GM12878 (cell line): Measurements from ENCODE around the gene IQCC. TPM values are rescaled to one million over a fixed set of nuclear protein-coding genes. Genes with fewer than 3 reads are reported as not detected.

Experiments
- ATAC-seq: fragments of 200-7000 bp; cut with Tn5 transposase; 3 replicates; pipeline ENCODE4 v1.9.1; 2020; ENCODE audit warnings: mild to moderate bottlenecking, moderate library complexity
- BruUV-seq: library from RNA; stranded (reverse); fragments of 400-500 nt; replicated peaks from 2 replicates; lab custom pipeline; 2021; lab: Mats Ljungman, UMichigan
- CTCF ChIA-PET: fragments of 300-600 bp; sonication (Branson Sonifier 250); formaldehyde crosslinking; extraction: SDS; loops from one replicate; lab custom pipeline; 2021; ENCODE audit warnings: inconsistent platforms; lab: Yijun Ruan, JAX
- POLR2A ChIA-PET: fragments of 350-600 bp; formaldehyde crosslinking; extraction: SDS; loops from one replicate; lab custom pipeline; 2021; ENCODE audit warnings: inconsistent platforms; lab: Charles Lee
- RAD21 ChIA-PET: fragments of 300-600 bp; sonication (Branson Sonifier 250); formaldehyde crosslinking; loops from one replicate; lab custom pipeline; 2023; ENCODE audit warnings: antibody characterized with exemption; ENCODE audit not compliant: unreplicated experiment; lab: Charles Lee
- SMC1A ChIA-PET: fragments of 300-600 bp; sonication (Branson Sonifier 250); formaldehyde crosslinking; loops from one replicate; lab custom pipeline; 2023; ENCODE audit not compliant: unreplicated experiment, uncharacterized antibody; lab: Charles Lee
- DNase-seq: peaks from one replicate; pipeline ENCODE4 v3.0.0-alpha.2; 2011; ENCODE audit warnings: low read depth, low spot score
- FAIRE-seq: peaks from 3 replicates; lab custom pipeline; 2011; peaks lifted over from hg19 to GRCh38; lab: Jason Lieb, UNC
- H2AFZ ChIP-seq: 2 replicates; pipeline ENCODE4 v1.6.0; 2011; ENCODE audit warnings: low read depth, low read length, control low read depth; ENCODE audit not compliant: control insufficient read depth
- H3K27ac ChIP-seq: 2 replicates; pipeline ENCODE4 v1.5.1; 2011; ENCODE audit warnings: control low read depth; ENCODE audit not compliant: control insufficient read depth, insufficient read depth
- H3K27me3 ChIP-seq, 2 experiments: replicated peaks in 1 of 2; 2 replicates each; pipeline versions ENCODE4 v1.6.0 to v1.6.1; 2011; ENCODE audit warnings: low read length in 1 of 2; ENCODE audit not compliant: control insufficient read depth in 2 of 2, insufficient read depth in 2 of 2
- H3K36me3 ChIP-seq, 2 experiments: 2 replicates each; pipeline ENCODE4 v1.5.1; 2011; ENCODE audit warnings: low read length in 1 of 2; ENCODE audit not compliant: control insufficient read depth in 2 of 2, insufficient read depth in 2 of 2
- H3K4me1 ChIP-seq: 2 replicates; pipeline ENCODE4 v1.6.1; 2011; ENCODE audit warnings: mild to moderate bottlenecking, low read length, moderate library complexity, mixed read lengths; ENCODE audit not compliant: control insufficient read depth, insufficient read depth
- H3K4me2 ChIP-seq: 2 replicates; pipeline ENCODE4 v1.6.0; 2011; ENCODE audit warnings: control low read depth; ENCODE audit not compliant: control insufficient read depth, insufficient read depth
- H3K4me3 ChIP-seq: fragments of 200-600 bp; sonication (generic); 2 replicates; pipeline ENCODE4 v1.5.1; 2016
- H3K79me2 ChIP-seq: 2 replicates; pipeline ENCODE4 v1.6.0; 2011; ENCODE audit warnings: low read length; ENCODE audit not compliant: control insufficient read depth, insufficient read depth
- H3K9ac ChIP-seq: 2 replicates; pipeline ENCODE4 v1.8.0; 2011; ENCODE audit warnings: low read length, control low read depth, mixed read lengths; ENCODE audit not compliant: control insufficient read depth, insufficient read depth
- H3K9me3 ChIP-seq: replicated peaks from 3 replicates; pipeline ENCODE4 v1.5.1; 2011; ENCODE audit warnings: mild to moderate bottlenecking, low read length; ENCODE audit not compliant: control insufficient read depth, insufficient read depth
- H4K20me1 ChIP-seq: 2 replicates; pipeline ENCODE4 v1.6.0; 2011; ENCODE audit not compliant: control insufficient read depth, insufficient read depth
- BRCA1 ChIP-seq: IDR thresholded peaks from 2 replicates; pipeline ENCODE4 v1.6.1; 2011; ENCODE audit warnings: low read depth, low read length, improper control_type of control experiment
- CEBPB ChIP-seq, 2 experiments: fragments of 150-350 bp in 1 of 2; IDR thresholded peaks; 2 replicates each; pipeline ENCODE4 v1.6.1; 2012 to 2014; ENCODE audit warnings: low read depth in 2 of 2, low read length in 2 of 2, borderline replicate concordance in 1 of 2, inconsistent platforms in 1 of 2
- E4F1 ChIP-seq: fragments of 450-650 bp; IDR thresholded peaks from 2 replicates; pipeline ENCODE4 v1.6.1; 2018; ENCODE audit warnings: borderline replicate concordance, mild to moderate bottlenecking; ENCODE audit not compliant: partially characterized antibody
- FOXM1 ChIP-seq: IDR thresholded peaks from 2 replicates; pipeline ENCODE4 v1.6.1; 2012; ENCODE audit warnings: low read depth, mild to moderate bottlenecking, inconsistent platforms, low read length, moderate library complexity
- HSF1 ChIP-seq: fragments of 150-350 bp; IDR thresholded peaks from 2 replicates; pipeline ENCODE4 v1.6.1; 2014; ENCODE audit warnings: mild to moderate bottlenecking, low read depth, low read length
- JUND ChIP-seq: IDR thresholded peaks from 2 replicates; pipeline ENCODE4 v1.6.1; 2012; ENCODE audit warnings: low read depth, mild to moderate bottlenecking, low read length, improper control_type of control experiment, moderate library complexity
- NR2C1 ChIP-seq: fragments of 450-650 bp; IDR thresholded peaks from 2 replicates; pipeline ENCODE4 v1.6.1; 2017; ENCODE audit warnings: antibody characterized with exemption, mild to moderate bottlenecking, moderate library complexity
- PAX5 ChIP-seq: IDR thresholded peaks from 2 replicates; pipeline ENCODE4 v1.6.1; 2011; ENCODE audit warnings: low read depth, low read length, borderline replicate concordance
- REST ChIP-seq: IDR thresholded peaks from 2 replicates; pipeline ENCODE4 v1.6.1; 2012; ENCODE audit warnings: mild to moderate bottlenecking, low read depth, low read length
- WGBS: methylation state at CpG from one replicate; pipeline ENCODE4 v1.1.6; 2016; ENCODE audit warnings: low lambda C conversion rate; ENCODE audit not compliant: insufficient replicate concordance, insufficient coverage; ENCODE audit errors: missing lambda C conversion rate; 5-methylcytosine and 5-hydroxymethylcytosine counted together
- in situ Hi-C: fragments of 300-500 bp; cut with MboI; formaldehyde crosslinking; loops from 9 replicates; pipeline ENCODE4 v1.14.3; 2018; ENCODE audit warnings: mixed read lengths
- intact Hi-C: fragments of 100-400 bp; cut with micrococcal nuclease; formaldehyde crosslinking; loops from one replicate; pipeline ENCODE4 v1.14.2; 2022; ENCODE audit not compliant: unreplicated experiment
- polyA plus RNA-seq, 11 experiments: library from polyadenylated mRNA; depleted of rRNA in 4 of 11; unstranded in 6 of 11; stranded (reverse) in 5 of 11; fragments of >200 nt; fragmentation: Nextera tagmentation in 4 of 11; fragmentation: Illumina TruSeq in 1 of 11; extraction: Ambion mirVana in 4 of 11; extraction: Trizol in 1 of 11; gene quantifications; 1 replicate in 1 of 11; 2 replicates in 10 of 11; pipeline versions ENCODE4 v1.2.1 to v1.2.3, GENCODE V29; 2011 to 2016; ENCODE audit warnings: inconsistent platforms in 2 of 11, missing spikeins in 2 of 11, low read depth in 1 of 11
- total RNA-seq, 4 experiments: library from RNA; depleted of rRNA in 3 of 4; stranded (reverse); fragments of >200 nt in 3 of 4; fragmentation: Illumina TruSeq in 1 of 4; extraction: Trizol in 1 of 4; gene quantifications; 2 replicates each; pipeline versions ENCODE4 v1.2.1 to v1.2.3, GENCODE V29; 2013 to 2021
- TF ChIP-seq, protein P1 (sequence below): fragments of 450-650 bp; IDR thresholded peaks from 2 replicates; pipeline ENCODE4 v1.6.1; 2014; ENCODE audit warnings: mild to moderate bottlenecking
- TF ChIP-seq, protein P2 (sequence below): IDR thresholded peaks from 2 replicates; pipeline ENCODE4 v1.6.1; 2011; ENCODE audit warnings: low read depth, low read length, improper control_type of control experiment, borderline replicate concordance
- TF ChIP-seq, protein P3 (sequence below): fragments of 450-650 bp; IDR thresholded peaks from 2 replicates; pipeline ENCODE4 v1.6.1; 2016; ENCODE audit warnings: mild to moderate bottlenecking

Gene IQCC
- total and polyA plus RNA-seq, 10 of the 15 experiments (the other 5 are each of a cell fraction or from before 2014, with no cell fraction given), result 2.1 to 6.8 (median 4.9) TPM

DNA sequence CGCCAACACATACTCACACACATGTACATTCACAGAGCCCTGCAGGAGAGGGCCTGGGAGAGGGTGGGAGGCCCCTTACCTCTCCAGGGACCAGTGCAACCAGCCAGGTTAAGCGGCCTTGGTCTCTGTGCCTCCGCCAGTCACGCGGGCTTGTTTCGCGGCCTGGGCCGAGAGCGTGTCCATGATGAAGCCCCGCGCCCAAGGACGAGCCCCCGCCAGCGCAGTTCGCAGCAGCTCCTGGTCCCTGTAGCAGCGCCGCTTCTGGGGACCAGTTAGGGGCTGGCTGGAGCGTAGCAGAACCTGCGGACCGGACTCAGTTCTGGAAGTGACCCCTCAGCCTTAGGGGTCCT lies 34.3 kb downstream of the IQCC start:
- H2AFZ ChIP-seq, result peak overlapping the region; percentile 89
- no TSS peak for BruUV-seq
- no peaks in the 10 kb centered on the region for H3K9me3 ChIP-seq
- FAIRE-seq, result no peak
- in situ Hi-C loops (no loop called here), intact Hi-C loops (no loop called here)
- no peaks in the 10 kb centered on the region for H3K36me3 ChIP-seq
- WGBS, result 93% methylated on average over 14 of the region's 20 CpGs
- H3K27ac ChIP-seq, result no peak overlapping the region
- ChIA-PET CTCF (interaction anchor here (0.6 to 6.0 kb wide), 15 partner anchors 9 to 161 kb away, joined by 3 to 50 read pairs (median 6); partner anchors contain the start of genes EIF3I, FAM167B, KPNA6 and LCK), RAD21 (interaction anchor here (1.4 to 3.8 kb wide), 5 partner anchors 15 to 133 kb away, joined by 3 to 34 read pairs (median 10); partner anchors contain the start of gene HDAC1), SMC1A (interaction anchor here (1.1 to 5.2 kb wide), 11 partner anchors 9 to 166 kb away, joined by 3 to 37 read pairs (median 7); partner anchors contain the start of genes BSDC1 and TMEM39B), POLR2A (interaction anchor here (0.8 to 2.0 kb wide), 3 partner anchors 10 to 155 kb away, joined by 3 to 6 read pairs (median 5); partner anchors contain the start of gene BSDC1)
- no peaks in the 10 kb centered on the region for H3K27me3 ChIP-seq
- H3K4me3 ChIP-seq, result no peak overlapping the region
- no peaks in the 10 kb centered on the region for H4K20me1 ChIP-seq
- ATAC-seq, result no peak
- peaks cover 21% of the 10 kb centered on the region for H3K4me1 ChIP-seq
- no peaks in the 10 kb centered on the region for H3K79me2 ChIP-seq
- no peak overlapping the region for H3K4me2 ChIP-seq
- no peak overlapping the region; the same call in 1 of the 2 replicates for H3K9ac ChIP-seq
- DNase-seq, result no peak
- TF ChIP-seq, protein P1, sequence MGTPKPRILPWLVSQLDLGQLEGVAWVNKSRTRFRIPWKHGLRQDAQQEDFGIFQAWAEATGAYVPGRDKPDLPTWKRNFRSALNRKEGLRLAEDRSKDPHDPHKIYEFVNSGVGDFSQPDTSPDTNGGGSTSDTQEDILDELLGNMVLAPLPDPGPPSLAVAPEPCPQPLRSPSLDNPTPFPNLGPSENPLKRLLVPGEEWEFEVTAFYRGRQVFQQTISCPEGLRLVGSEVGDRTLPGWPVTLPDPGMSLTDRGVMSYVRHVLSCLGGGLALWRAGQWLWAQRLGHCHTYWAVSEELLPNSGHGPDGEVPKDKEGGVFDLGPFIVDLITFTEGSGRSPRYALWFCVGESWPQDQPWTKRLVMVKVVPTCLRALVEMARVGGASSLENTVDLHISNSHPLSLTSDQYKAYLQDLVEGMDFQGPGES, result no peak
- no peak for TF ChIP-seq BRCA1
- no peak for TF ChIP-seq FOXM1
- TF ChIP-seq, protein P2, sequence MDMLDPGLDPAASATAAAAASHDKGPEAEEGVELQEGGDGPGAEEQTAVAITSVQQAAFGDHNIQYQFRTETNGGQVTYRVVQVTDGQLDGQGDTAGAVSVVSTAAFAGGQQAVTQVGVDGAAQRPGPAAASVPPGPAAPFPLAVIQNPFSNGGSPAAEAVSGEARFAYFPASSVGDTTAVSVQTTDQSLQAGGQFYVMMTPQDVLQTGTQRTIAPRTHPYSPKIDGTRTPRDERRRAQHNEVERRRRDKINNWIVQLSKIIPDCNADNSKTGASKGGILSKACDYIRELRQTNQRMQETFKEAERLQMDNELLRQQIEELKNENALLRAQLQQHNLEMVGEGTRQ, result no peak
- TF ChIP-seq HSF1, result no peak
- no peak for TF ChIP-seq CEBPB (IDR thresholded peaks at IDR 0.05; ENCODE audit: borderline replicate concordance in 1 of 2, low read depth in 2 of 2, low read length in 2 of 2)
- no peak for TF ChIP-seq JUND
- TF ChIP-seq E4F1, result no peak
- TF ChIP-seq, protein P3, sequence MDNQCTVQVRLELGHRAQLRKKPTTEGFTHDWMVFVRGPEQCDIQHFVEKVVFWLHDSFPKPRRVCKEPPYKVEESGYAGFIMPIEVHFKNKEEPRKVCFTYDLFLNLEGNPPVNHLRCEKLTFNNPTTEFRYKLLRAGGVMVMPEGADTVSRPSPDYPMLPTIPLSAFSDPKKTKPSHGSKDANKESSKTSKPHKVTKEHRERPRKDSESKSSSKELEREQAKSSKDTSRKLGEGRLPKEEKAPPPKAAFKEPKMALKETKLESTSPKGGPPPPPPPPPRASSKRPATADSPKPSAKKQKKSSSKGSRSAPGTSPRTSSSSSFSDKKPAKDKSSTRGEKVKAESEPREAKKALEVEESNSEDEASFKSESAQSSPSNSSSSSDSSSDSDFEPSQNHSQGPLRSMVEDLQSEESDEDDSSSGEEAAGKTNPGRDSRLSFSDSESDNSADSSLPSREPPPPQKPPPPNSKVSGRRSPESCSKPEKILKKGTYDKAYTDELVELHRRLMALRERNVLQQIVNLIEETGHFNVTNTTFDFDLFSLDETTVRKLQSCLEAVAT, result no peak
- no peak for TF ChIP-seq PAX5
- no peak for TF ChIP-seq NR2C1
- TF ChIP-seq REST, result no peak
